Measurements from ENCODE around the gene TGIF1. TPM values are rescaled to one million over a fixed set of nuclear protein-coding genes. Genes with fewer than 3 reads are reported as not detected.

The TGIF1 gene
- total and polyA plus RNA-seq, 2 donors (not counting 1 experiment from before 2014, with no cell fraction given) = 30.4 to 140 TPM

- peak overlapping the region; percentile 93 for H3K27ac Mint-ChIP-seq
- peak overlapping the region; percentile 48 for H3K9ac ChIP-seq (ENCODE audit: low read length)
- peak overlapping the region; percentile 98 for H3K4me2 ChIP-seq (replicated peaks; ENCODE audit: low read depth, low read length, poor library complexity, severe bottlenecking)
- no peaks in the 10 kb centered on the region for H3K9me3 Mint-ChIP-seq (ENCODE audit: insufficient read depth)
- ChIA-PET CTCF (interaction anchor here (0.7 to 5.4 kb wide), 51 partner anchors 8 to 522 kb away, joined by 3 to 92 read pairs (median 4); no protein-coding TSS in a partner anchor), POLR2A (interaction anchor here (0.6 to 3.5 kb wide), 3 partner anchors 53 to 140 kb away, joined by 5 to 20 read pairs (median 18); no protein-coding TSS in a partner anchor)
- peak overlapping the region; percentile 53 to 82 for H3K27ac ChIP-seq (ENCODE audit: low read length in 2 of 2)
- peaks cover 44% of the 10 kb centered on the region for H3K4me1 Mint-ChIP-seq
- intact Hi-C loops (cut with micrococcal nuclease) = loop anchor here (1.0 to 5.0 kb wide), 8 partner anchors 38 to 437 kb away; partner anchors contain the start of gene MYL12B
- TF ChIP-seq CTCF (IDR thresholded peaks at IDR 0.05) = peak; percentile 89
- TF ChIP-seq EZH2 (IDR thresholded peaks at IDR 0.05; ENCODE audit: borderline replicate concordance, insufficient read depth, low read depth, low read length, poor library complexity, severe bottlenecking) = no peak
- H3K4me3 ChIP-seq (ENCODE audit: control extremely low read depth in 1 of 5, extremely low read depth in 1 of 5, insufficient read depth in 1 of 5, low read depth in 2 of 5, low read length in 4 of 5) = peak overlapping the region; percentile 23 to 79 (median 55)
- peak; percentile 77 for DNase-seq
- no peaks in the 10 kb centered on the region for H3K27me3 Mint-ChIP-seq
- H3K4me1 ChIP-seq (ENCODE audit: control insufficient read depth in 2 of 2, insufficient read depth in 2 of 2, low read length in 2 of 2) = peaks cover 8 to 40% of the 10 kb centered on the region in 2 donors
- peaks cover 0 to 5% (median 0%) of the 10 kb centered on the region in 3 donors for H3K9me3 ChIP-seq (ENCODE audit: control extremely low read depth in 1 of 3, control insufficient read depth in 2 of 3, insufficient read depth in 1 of 3, low read length in 2 of 3)
- H2AFZ ChIP-seq (ENCODE audit: insufficient read depth, low read depth, low read length, poor library complexity, severe bottlenecking) = peak overlapping the region; percentile 67
- peaks cover 30% of the 10 kb centered on the region for H3K79me2 ChIP-seq (ENCODE audit: control insufficient read depth, insufficient read depth, low read length)
- ATAC-seq (ENCODE audit: low read depth) = no peak
- peak overlapping the region; percentile 99 for H3K4me3 Mint-ChIP-seq
- WGBS (ENCODE audit: insufficient coverage) = no CpG with 5 or more reads among the region's 4 CpGs
- peaks cover 3 to 23% of the 10 kb centered on the region in 2 experiments for H3K36me3 ChIP-seq (replicated peaks in 1 of 2; ENCODE audit: control extremely low read depth in 1 of 2, control insufficient read depth in 1 of 2, extremely low read depth in 1 of 2, insufficient read depth in 2 of 2, low read length in 1 of 2)
- H3K27me3 ChIP-seq (replicated peaks in 1 of 4; ENCODE audit: control extremely low read depth in 1 of 4, control insufficient read depth in 3 of 4, insufficient read depth in 4 of 4, low read length in 3 of 4) = no peaks in the 10 kb centered on the region
- H4K20me1 ChIP-seq (ENCODE audit: control insufficient read depth, insufficient read depth, low read length, poor library complexity, severe bottlenecking) = no peaks in the 10 kb centered on the region
Measured at GRCh38 chr18:3454365-3455089, 4.6 kb downstream of the TGIF1 start.
